GM23248 (cell line): Measurements from ENCODE around the gene STAT4. TPM values are rescaled to one million over a fixed set of nuclear protein-coding genes. Genes with fewer than 3 reads are reported as not detected.

ENCODE experiments used
- DNase-seq: peaks from one replicate; pipeline ENCODE4 v3.0.0-alpha.2; 2015
- H2AFZ ChIP-seq: fragments of 200-600 bp; sonication (generic); 2 replicates; pipeline ENCODE4 v1.6.1; 2016; ENCODE audit warnings: antibody characterized with exemption
- H3F3A ChIP-seq: fragments of 200-600 bp; sonication (generic); 2 replicates; pipeline ENCODE4 v1.6.1; 2016; ENCODE audit warnings: mild to moderate bottlenecking, antibody characterized with exemption, mixed run types; ENCODE audit not compliant: insufficient read depth
- H3K27ac ChIP-seq: fragments of 200-600 bp; sonication (generic); 2 replicates; pipeline ENCODE4 v1.5.1; 2016; ENCODE audit warnings: mild to moderate bottlenecking
- H3K27me3 ChIP-seq: fragments of 200-600 bp; sonication (generic); replicated peaks from 2 replicates; pipeline ENCODE4 v1.6.1; 2016; ENCODE audit warnings: mild to moderate bottlenecking; ENCODE audit not compliant: insufficient read depth
- H3K36me3 ChIP-seq: fragments of 200-600 bp; sonication (generic); 2 replicates; pipeline ENCODE4 v1.6.1; 2016; ENCODE audit warnings: low read depth, mild to moderate bottlenecking
- H3K4me1 ChIP-seq: fragments of 200-600 bp; sonication (generic); 2 replicates; pipeline ENCODE4 v1.6.1; 2016; ENCODE audit warnings: mild to moderate bottlenecking; ENCODE audit not compliant: insufficient read depth
- H3K4me2 ChIP-seq: fragments of 200-600 bp; sonication (generic); one replicate; pipeline ENCODE4 v1.6.1; 2016; ENCODE audit warnings: mild to moderate bottlenecking; ENCODE audit not compliant: unreplicated experiment
- H3K4me3 ChIP-seq: fragments of 200-600 bp; sonication (generic); 2 replicates; pipeline ENCODE4 v1.5.1; 2016; ENCODE audit warnings: mild to moderate bottlenecking
- H3K79me2 ChIP-seq: fragments of 200-600 bp; sonication (generic); 2 replicates; pipeline ENCODE4 v1.6.1; 2016; ENCODE audit warnings: mild to moderate bottlenecking; ENCODE audit not compliant: insufficient read depth
- H3K9ac ChIP-seq: fragments of 200-600 bp; sonication (generic); 2 replicates; pipeline ENCODE4 v1.6.1; 2016; ENCODE audit warnings: mild to moderate bottlenecking
- H3K9me2 ChIP-seq: fragments of 200-600 bp; sonication (generic); 2 replicates; pipeline ENCODE4 v1.6.1; 2016; ENCODE audit warnings: mixed run types, mild to moderate bottlenecking, moderate library complexity; ENCODE audit not compliant: insufficient read depth
- H3K9me3 ChIP-seq: fragments of 200-600 bp; sonication (generic); one replicate; pipeline ENCODE4 v1.6.1; 2017; ENCODE audit warnings: low read depth
- H4K20me1 ChIP-seq: fragments of 200-600 bp; sonication (generic); 2 replicates; pipeline ENCODE4 v1.6.0; 2016; ENCODE audit not compliant: insufficient read depth
- EZH2 ChIP-seq: fragments of 200-600 bp; sonication (generic); IDR thresholded peaks from 2 replicates; pipeline ENCODE4 v1.6.1; 2018; ENCODE audit warnings: antibody characterized with exemption, mild to moderate bottlenecking; ENCODE audit not compliant: insufficient read depth, poor library complexity, severe bottlenecking
- EZH2phosphoT487 ChIP-seq: fragments of 200-600 bp; sonication (generic); IDR thresholded peaks from 2 replicates; pipeline ENCODE4 v1.6.1; 2018; ENCODE audit warnings: antibody characterized with exemption, moderate library complexity, mild to moderate bottlenecking, low read depth; ENCODE audit not compliant: insufficient read depth
- WGBS, 2 experiments: methylation state at CpG; one replicate each; pipeline ENCODE4 v1.1.6; 2015 to 2017; ENCODE audit warnings: low lambda C conversion rate in 2 of 2, low coverage in 1 of 2; ENCODE audit errors: missing lambda C conversion rate in 2 of 2; 5-methylcytosine and 5-hydroxymethylcytosine counted together
- in situ Hi-C: fragments of 300-500 bp; cut with MboI; formaldehyde crosslinking; loops from 2 replicates; pipeline ENCODE4 v1.15.0; 2020
- polyA plus RNA-seq: library from polyadenylated mRNA; unstranded; fragments of >200 nt; fragmentation: Nextera tagmentation; extraction: Ambion mirVana; gene quantifications from 2 replicates; pipeline ENCODE4 v1.2.1, GENCODE V29; 2016
- total RNA-seq: library from RNA; depleted of rRNA; stranded (reverse); fragments of >200 nt; shearing (Covaris generic); gene quantifications from 2 replicates; pipeline ENCODE4 v1.2.3, GENCODE V29; 2014

The STAT4 gene
- total and polyA plus RNA-seq, 2 experiments from 2014 or later: 1.9 to 3.2 TPM

GRCh38 chr2:191030521-191031154, 120.2 kb downstream of the STAT4 start:
- peaks cover 7% of the 10 kb centered on the region for H3F3A ChIP-seq
- TF ChIP-seq EZH2 (no peak), EZH2phosphoT487 (no peak)
- H3K4me1 ChIP-seq: peaks cover 16% of the 10 kb centered on the region
- WGBS, 2 experiments: 59 to 60% methylated on average over 8 of the region's 8 CpGs
- in situ Hi-C loops: no loop called here
- no peaks in the 10 kb centered on the region for H3K9me3 ChIP-seq
- no peaks in the 10 kb centered on the region for H3K79me2 ChIP-seq
- peak; percentile 57 for DNase-seq
- no peak overlapping the region for H3K27ac ChIP-seq
- H3K27me3 ChIP-seq: no peaks in the 10 kb centered on the region
- H3K9me2 ChIP-seq: no peaks in the 10 kb centered on the region
- H3K9ac ChIP-seq: no peak overlapping the region
- H3K4me3 ChIP-seq: no peak overlapping the region
- no peak overlapping the region for H3K4me2 ChIP-seq
- no peaks in the 10 kb centered on the region for H3K36me3 ChIP-seq
- H4K20me1 ChIP-seq: no peaks in the 10 kb centered on the region
- H2AFZ ChIP-seq: peak overlapping the region; percentile 34; the same call in 1 of the 2 replicates

GRCh38 chr2:191029280-191029950, 121.4 kb downstream of the STAT4 start:
- in situ Hi-C loops: no loop called here
- DNase-seq: no peak

GRCh38 chr2:191026377-191026776, 124.4 kb downstream of the STAT4 start:
- Histone ChIP-seq H3K36me3 (no peaks in the 10 kb centered on the region), H3F3A (peaks cover 7% of the 10 kb centered on the region), H3K9me2 (no peaks in the 10 kb centered on the region), H3K27me3 (no peaks in the 10 kb centered on the region), H3K79me2 (no peaks in the 10 kb centered on the region), H3K4me3 (no peak overlapping the region), H2AFZ (no peak overlapping the region), H3K4me1 (peaks cover 17% of the 10 kb centered on the region), H3K27ac (no peak overlapping the region), H3K9ac (no peak overlapping the region), H3K4me2 (no peak overlapping the region), H3K9me3 (no peaks in the 10 kb centered on the region), H4K20me1 (no peaks in the 10 kb centered on the region)
- in situ Hi-C loops: no loop called here
- TF ChIP-seq EZH2phosphoT487: no peak
- no peak for TF ChIP-seq EZH2
- WGBS, 2 experiments: 45% methylated on average over 2 of the region's 2 CpGs
- DNase-seq: no peak

More at GRCh38 chr2:191029280-191029950, 121.4 kb downstream of the STAT4 start:
- H3K9me2 ChIP-seq: no peaks in the 10 kb centered on the region
- no peaks in the 10 kb centered on the region for H3F3A ChIP-seq
- no peak overlapping the region for H2AFZ ChIP-seq
- no peaks in the 10 kb centered on the region for H4K20me1 ChIP-seq
- no peak overlapping the region for H3K27ac ChIP-seq
- H3K4me1 ChIP-seq: peaks cover 10% of the 10 kb centered on the region; the same call in 1 of the 2 replicates
- 77 to 85% methylated on average over 10 of the region's 10 CpGs for WGBS, 2 experiments
- TF ChIP-seq EZH2: no peak
- no peak for TF ChIP-seq EZH2phosphoT487
- no peaks in the 10 kb centered on the region for H3K79me2 ChIP-seq
- H3K4me3 ChIP-seq: no peak overlapping the region
- no peaks in the 10 kb centered on the region for H3K9me3 ChIP-seq
- no peak overlapping the region for H3K4me2 ChIP-seq
- no peaks in the 10 kb centered on the region for H3K27me3 ChIP-seq
- H3K36me3 ChIP-seq: no peaks in the 10 kb centered on the region
- H3K9ac ChIP-seq: no peak overlapping the region

GRCh38 chr2:191025135-191025534, 125.7 kb downstream of the STAT4 start:
- Histone ChIP-seq H3K9ac (no peak overlapping the region), H3K36me3 (no peaks in the 10 kb centered on the region), H3K9me2 (no peaks in the 10 kb centered on the region), H3K27ac (no peak overlapping the region), H3K4me2 (no peak overlapping the region), H3K4me3 (no peak overlapping the region), H3K79me2 (no peaks in the 10 kb centered on the region), H3K27me3 (no peaks in the 10 kb centered on the region), H3K4me1 (peaks cover 17% of the 10 kb centered on the region), H3F3A (peaks cover 15% of the 10 kb centered on the region), H2AFZ (no peak overlapping the region), H3K9me3 (no peaks in the 10 kb centered on the region), H4K20me1 (no peaks in the 10 kb centered on the region)
- 90 to 94% methylated on average over 1 of the region's 1 CpG for WGBS, 2 experiments
- no peak for DNase-seq
- TF ChIP-seq EZH2phosphoT487: no peak
- no peak for TF ChIP-seq EZH2
- in situ Hi-C loops: no loop called here
